Measurements from ENCODE around the gene VKORC1. TPM values are rescaled to one million over a fixed set of nuclear protein-coding genes. Genes with fewer than 3 reads are reported as not detected.

VKORC1 gene
- total RNA-seq, 4 donors from 2014 or later: 53.3 to 129 (median 94.6) TPM

- TF ChIP-seq CTCF (IDR thresholded peaks at IDR 0.05; ENCODE audit: low read depth): no peak
Observed at GRCh38 chr16:31077024-31077423, 17.6 kb downstream of the VKORC1 start.

DNA sequence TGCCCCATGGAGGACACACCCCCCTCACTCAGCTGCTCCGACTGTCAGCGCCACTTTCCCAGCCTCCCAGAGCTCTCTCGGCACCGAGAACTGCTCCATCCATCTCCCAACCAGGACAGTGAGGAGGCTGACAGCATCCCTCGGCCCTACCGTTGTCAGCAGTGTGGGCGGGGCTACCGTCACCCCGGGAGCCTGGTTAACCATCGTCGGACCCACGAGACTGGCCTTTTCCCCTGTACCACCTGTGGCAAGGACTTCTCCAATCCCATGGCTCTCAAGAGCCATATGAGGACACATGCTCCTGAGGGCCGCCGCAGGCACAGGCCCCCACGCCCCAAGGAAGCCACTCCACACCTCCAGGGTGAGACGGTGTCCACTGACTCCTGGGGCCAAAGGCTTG, 18.3 kb downstream of the VKORC1 start:
- TF ChIP-seq CTCF (IDR thresholded peaks at IDR 0.05; ENCODE audit: low read depth): no peak

DNA sequence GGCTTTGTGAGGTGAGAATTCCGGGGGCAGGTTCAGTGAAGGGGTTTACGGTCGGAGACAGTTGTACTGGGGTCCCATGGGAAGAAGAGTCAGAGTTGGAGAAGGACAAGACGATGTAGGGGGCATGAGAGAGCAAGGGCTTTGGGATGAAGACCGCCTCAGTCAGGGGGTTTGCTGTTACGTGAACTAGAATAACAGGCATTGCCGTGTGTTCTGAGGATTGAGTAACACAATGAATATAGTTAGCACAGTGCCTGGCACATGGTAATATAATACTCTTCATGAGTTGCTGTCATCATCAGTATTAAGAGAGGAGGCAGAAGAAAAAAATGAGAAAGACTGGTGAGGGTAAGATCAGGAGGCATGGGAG, 19.8 kb downstream of the VKORC1 start:
- no peak for TF ChIP-seq CTCF (IDR thresholded peaks at IDR 0.05; ENCODE audit: low read depth)

GRCh38 chr16:31073970-31074813, 20.4 kb downstream of the VKORC1 start, which contains the start of the genes ZNF646 and ZNF668:
Gene ZNF646 (plus strand): TSS chr16:31074422. CDS start chr16:31076325, 1,903 bp downstream.
Gene ZNF668 (minus strand): TSS chr16:31074240. CDS start chr16:31064459, 9,781 bp downstream.
- TF ChIP-seq CTCF (IDR thresholded peaks at IDR 0.05; ENCODE audit: low read depth): no peak

- no peak for TF ChIP-seq CTCF (IDR thresholded peaks at IDR 0.05; ENCODE audit: low read depth)
Observed at GRCh38 chr16:31073142-31073969, 21.2 kb downstream of the VKORC1 start.

DNA sequence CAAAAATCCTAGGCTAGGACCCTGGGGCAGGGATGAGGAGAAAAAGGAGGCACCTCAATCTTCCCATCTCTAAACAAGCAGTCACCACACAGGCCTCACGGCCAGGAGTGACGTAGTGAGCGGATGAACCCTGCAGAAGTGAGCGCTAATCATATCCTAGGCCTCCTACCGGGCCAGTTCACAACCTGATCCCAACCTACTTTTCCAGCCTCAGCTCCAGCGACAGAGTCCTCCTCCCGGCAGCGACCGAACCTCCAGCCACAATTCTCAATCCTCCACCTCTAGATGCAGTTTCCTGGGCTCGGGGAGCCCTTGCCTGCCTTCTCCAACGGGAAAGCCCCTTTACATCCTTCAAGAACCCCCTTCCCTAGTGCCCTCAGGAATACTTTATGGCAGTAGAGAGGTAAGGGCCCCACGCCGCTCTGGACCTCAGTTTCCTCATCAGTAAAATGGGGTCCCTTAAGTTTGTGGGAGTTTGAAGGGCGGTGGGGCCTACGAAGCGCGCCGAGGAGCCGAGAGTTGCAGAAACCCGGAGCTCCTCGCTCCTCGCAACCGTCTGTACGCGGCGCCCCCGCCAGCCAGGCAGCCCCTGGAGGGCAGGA, 22.0 kb downstream of the VKORC1 start:
- no peak for TF ChIP-seq CTCF (IDR thresholded peaks at IDR 0.05; ENCODE audit: low read depth)

DNA sequence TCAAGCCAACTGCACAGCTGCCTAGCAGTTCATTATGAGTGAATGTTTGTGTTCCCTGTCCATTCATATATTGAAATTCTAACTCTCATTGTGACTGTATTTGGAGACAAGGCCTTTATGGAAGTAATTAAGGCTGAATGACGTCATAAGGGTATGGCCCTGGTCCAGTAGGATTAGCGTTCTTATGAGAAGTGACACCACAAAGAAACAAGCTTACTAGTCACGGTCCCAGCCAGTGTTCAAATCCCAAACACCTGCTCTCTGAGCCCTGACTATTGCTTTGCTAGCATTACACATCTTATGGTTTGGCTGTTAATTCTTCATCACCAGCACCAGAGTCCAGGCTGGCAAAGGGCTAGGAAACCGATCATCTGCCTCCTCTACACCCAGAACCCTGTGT, 22.7 kb downstream of the VKORC1 start:
- no peak for TF ChIP-seq CTCF (IDR thresholded peaks at IDR 0.05; ENCODE audit: low read depth)

Data from subcutaneous adipose tissue (tissue), 4 donors.